Fibroblast of upper back skin (primary cell): ENCODE measurements around the gene ZNF135.

ENCODE experiments used
- DNase-seq: peaks from one replicate; pipeline ENCODE4 v3.0.0-alpha.2; 2013

ZNF135 gene

DNA sequence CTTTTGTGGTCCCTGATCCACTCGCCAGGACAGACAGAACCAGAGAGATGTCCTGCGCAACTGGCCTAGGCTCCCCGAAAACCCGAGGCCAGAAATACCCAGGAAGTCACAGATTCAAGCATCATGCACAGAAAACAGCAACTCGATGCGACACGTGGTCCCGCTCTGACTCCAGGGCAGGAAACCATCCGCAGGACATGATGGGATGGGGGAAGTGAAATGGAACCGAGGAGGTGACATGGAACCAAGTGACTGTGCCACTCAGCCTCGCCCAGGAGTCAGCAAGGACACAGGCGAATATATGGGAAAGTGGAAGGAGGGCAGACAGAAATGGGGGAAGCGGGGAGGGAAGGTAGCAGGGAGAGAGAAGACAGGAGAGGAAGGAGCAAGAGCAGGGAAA is 37.8 kb downstream of the ZNF135 start:
- no peak for DNase-seq

GRCh38 chr19:58097349-58097748 is 38.3 kb downstream of the ZNF135 start:
- DNase-seq, result no peak

DNA sequence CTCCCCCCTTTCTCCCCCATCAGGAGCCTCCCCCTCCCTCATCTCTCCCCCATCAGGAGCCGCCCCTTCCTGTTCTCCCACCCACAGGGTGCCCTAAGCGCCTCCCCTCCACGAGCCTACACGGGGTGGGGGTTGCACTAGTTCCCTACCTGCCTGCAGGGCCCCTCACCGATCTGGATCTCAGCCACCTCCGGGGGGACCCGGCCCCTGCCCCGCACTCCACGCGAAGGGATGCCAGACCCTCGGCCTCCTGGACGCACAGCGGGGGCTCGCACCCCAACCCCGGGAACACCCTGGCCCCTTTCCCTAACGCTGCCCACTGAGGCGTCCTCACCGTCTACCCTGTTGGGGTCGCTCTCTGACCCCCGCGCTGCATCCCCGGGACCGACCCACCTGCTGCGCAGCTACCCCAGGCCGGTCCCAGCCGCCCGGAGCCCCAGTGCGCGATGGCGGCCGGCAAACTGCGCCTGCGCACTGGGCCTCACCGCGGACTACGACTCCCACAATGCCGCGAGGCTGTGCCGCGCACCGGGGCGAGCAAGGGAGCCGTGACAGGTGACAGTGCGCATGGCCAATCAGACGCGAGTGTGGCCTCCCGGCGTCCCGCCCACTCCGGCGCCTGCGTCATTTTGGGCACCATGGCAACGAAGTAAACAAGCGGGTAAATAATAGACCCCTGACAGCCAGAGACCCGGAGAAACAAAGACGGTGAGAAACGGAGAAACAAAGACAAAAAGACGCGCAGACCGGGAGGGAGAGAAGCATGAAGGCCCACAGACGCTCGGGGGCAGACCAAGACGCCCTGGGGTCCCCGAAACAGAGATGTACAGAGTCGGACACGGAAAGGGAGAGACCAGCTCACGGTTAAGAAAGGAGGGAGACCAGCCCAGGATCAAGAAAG is 38.9 kb downstream of the ZNF135 start, which contains the start of gene ZSCAN18:
Gene ZSCAN18, minus strand, starts transcription at position 451 of the 901 bp plus-strand sequence. CDS start 7,964 bp downstream, outside the sequence.
- DNase-seq, result peak; percentile 93

GRCh38 chr19:58098682-58098998 is 39.6 kb downstream of the ZNF135 start:
- DNase-seq, result no peak

DNA sequence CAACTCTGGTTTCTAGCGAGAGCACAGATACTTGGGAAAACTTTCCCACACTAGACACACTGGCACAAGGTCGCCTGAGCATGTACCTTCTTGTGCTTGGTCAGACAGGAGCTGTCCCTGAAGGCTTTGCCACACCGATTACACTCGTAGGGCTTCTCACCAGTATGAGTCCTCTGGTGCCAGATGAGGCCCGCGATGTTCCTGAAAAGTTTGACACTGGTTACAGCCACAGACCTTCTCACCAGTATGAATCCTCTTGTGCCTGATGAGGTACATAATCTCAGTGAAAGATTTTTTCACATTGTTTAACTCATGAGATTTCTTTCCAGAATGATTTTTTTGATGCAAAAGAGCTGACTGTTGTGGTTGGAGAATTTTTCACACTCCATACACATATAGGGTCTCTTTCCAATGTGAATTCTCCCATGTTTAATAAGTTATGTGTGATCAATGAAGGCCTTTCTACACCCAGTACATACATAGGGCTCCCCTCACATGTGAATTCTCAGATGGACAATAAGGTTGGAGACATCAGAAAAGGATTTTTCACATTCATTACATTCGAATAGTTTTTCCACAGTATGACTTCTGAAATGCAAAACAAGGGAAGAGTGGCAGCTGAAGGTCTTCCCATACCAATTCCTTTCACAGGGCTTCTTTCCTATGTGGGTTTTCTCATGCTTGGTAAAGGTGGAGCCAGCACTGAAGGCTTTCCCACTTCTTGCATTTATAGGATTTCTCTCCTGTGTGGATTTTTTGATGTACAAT is 48.9 kb downstream of the ZNF135 start:
- no peak for DNase-seq

- DNase-seq, result no peak
Measured at GRCh38 chr19:58108546-58108817, 49.4 kb downstream of the ZNF135 start.

DNA sequence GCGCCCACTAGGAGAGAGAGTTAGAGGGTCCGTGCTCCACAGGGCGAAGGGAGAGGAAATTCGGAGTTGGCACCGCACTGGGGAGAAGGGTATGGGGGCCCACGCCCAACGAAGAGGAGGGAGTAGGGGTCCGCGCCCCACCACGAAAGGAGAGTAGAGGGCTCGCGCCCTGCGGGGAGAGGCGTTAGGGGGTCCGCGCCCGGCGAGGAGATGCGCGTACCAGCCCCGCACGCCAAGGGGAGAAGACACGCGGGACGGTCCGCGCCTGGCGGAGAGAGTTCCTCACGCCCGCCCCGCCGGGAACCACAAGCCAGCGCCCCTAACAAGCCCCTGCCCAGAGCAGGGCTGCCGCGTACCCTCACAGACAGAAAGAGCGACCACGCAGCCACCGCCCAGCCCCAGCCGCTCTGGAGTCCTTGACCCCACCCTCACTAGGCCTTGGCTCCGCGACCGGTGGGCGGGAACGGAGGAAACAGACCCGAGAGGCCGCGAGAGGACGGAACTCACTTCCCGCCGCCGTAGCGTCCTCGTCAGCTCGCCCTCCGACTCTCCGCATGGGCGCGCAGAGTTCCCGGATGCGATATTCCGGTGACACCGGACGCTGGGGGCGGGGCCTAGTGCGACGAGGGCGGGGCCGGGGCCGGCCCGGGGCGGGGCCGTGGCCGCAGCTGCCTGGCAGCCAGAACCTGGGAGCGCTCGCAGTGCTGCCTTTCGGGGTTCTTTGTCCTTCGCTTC is 58.9 kb downstream of the ZNF135 start:
- peak; percentile 5 for DNase-seq

- DNase-seq, result no peak
Measured at GRCh38 chr19:58118979-58119733, 60.1 kb downstream of the ZNF135 start.
